Mesothelial cell of epicardium (in vitro differentiated cells): ENCODE measurements around the gene PACSIN3. TPM values are rescaled to one million over a fixed set of nuclear protein-coding genes. Genes with fewer than 3 reads are reported as not detected.

Source experiments
- DNase-seq, 2 experiments: peaks; one replicate each; pipeline ENCODE4 v3.0.0; 2021; ENCODE audit warnings: low spot score in 2 of 2; ENCODE audit not compliant: unreplicated experiment in 2 of 2
- H3K27ac Mint-ChIP-seq: 2 replicates; pipeline ENCODE4 v1.8.0; 2021; ENCODE audit warnings: mixed read lengths
- H3K27me3 Mint-ChIP-seq: 2 replicates; pipeline ENCODE4 v1.8.0; 2021; ENCODE audit warnings: low read depth, mixed read lengths
- H3K36me3 Mint-ChIP-seq: 2 replicates; pipeline ENCODE4 v1.8.0; 2021; ENCODE audit warnings: mixed read lengths
- H3K4me1 Mint-ChIP-seq: 2 replicates; pipeline ENCODE4 v1.8.0; 2021; ENCODE audit warnings: mixed read lengths
- H3K4me3 Mint-ChIP-seq: 2 replicates; pipeline ENCODE4 v1.8.0; 2021; ENCODE audit warnings: mild to moderate bottlenecking, moderate library complexity, mixed read lengths
- H3K9me3 Mint-ChIP-seq: 2 replicates; pipeline ENCODE4 v1.8.0; 2021; ENCODE audit warnings: mixed read lengths
- total RNA-seq: library from RNA; stranded (reverse); gene quantifications from 3 replicates; pipeline ENCODE4 v1.2.1, GENCODE V29; 2021
- TF ChIP-seq, protein P1 (sequence below): fragments of 200-600 bp; sonication (generic); IDR thresholded peaks from one replicate; pipeline ENCODE4 v1.5.0; 2021; ENCODE audit warnings: antibody characterized with exemption; ENCODE audit not compliant: unreplicated experiment

PACSIN3 gene
- total RNA-seq, 1 donor from 2014 or later: 64.1 TPM

DNA sequence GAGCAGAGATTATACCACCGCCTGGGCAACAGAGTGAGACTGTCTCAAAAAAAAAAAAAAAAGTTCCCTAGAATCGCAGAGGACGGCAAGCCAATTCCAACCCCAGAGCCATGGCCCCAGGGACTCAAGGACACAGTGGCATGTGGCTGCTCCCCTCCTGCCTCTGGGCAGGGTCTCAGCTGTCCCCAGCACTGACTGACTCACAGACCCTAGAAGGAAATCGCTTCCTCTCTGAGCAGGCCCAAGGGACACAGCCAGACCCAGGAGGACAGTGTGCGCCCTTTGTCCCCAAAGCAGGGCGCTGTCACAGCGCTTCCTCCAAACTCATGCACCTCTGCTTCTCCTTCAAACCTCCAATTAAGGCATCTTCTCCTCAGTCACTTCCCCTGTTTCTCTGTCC lies 2.3 kb downstream of the PACSIN3 start:
- H3K27ac Mint-ChIP-seq: no peak overlapping the region
- TF ChIP-seq, protein P1, sequence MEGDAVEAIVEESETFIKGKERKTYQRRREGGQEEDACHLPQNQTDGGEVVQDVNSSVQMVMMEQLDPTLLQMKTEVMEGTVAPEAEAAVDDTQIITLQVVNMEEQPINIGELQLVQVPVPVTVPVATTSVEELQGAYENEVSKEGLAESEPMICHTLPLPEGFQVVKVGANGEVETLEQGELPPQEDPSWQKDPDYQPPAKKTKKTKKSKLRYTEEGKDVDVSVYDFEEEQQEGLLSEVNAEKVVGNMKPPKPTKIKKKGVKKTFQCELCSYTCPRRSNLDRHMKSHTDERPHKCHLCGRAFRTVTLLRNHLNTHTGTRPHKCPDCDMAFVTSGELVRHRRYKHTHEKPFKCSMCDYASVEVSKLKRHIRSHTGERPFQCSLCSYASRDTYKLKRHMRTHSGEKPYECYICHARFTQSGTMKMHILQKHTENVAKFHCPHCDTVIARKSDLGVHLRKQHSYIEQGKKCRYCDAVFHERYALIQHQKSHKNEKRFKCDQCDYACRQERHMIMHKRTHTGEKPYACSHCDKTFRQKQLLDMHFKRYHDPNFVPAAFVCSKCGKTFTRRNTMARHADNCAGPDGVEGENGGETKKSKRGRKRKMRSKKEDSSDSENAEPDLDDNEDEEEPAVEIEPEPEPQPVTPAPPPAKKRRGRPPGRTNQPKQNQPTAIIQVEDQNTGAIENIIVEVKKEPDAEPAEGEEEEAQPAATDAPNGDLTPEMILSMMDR: no peak
- H3K36me3 Mint-ChIP-seq: peaks cover 4% of the 10 kb centered on the region
- no peaks in the 10 kb centered on the region for H3K27me3 Mint-ChIP-seq
- H3K9me3 Mint-ChIP-seq: no peaks in the 10 kb centered on the region
- H3K4me3 Mint-ChIP-seq: peak overlapping the region; percentile 76
- H3K4me1 Mint-ChIP-seq: peaks cover 26% of the 10 kb centered on the region
- no peak for DNase-seq

DNA sequence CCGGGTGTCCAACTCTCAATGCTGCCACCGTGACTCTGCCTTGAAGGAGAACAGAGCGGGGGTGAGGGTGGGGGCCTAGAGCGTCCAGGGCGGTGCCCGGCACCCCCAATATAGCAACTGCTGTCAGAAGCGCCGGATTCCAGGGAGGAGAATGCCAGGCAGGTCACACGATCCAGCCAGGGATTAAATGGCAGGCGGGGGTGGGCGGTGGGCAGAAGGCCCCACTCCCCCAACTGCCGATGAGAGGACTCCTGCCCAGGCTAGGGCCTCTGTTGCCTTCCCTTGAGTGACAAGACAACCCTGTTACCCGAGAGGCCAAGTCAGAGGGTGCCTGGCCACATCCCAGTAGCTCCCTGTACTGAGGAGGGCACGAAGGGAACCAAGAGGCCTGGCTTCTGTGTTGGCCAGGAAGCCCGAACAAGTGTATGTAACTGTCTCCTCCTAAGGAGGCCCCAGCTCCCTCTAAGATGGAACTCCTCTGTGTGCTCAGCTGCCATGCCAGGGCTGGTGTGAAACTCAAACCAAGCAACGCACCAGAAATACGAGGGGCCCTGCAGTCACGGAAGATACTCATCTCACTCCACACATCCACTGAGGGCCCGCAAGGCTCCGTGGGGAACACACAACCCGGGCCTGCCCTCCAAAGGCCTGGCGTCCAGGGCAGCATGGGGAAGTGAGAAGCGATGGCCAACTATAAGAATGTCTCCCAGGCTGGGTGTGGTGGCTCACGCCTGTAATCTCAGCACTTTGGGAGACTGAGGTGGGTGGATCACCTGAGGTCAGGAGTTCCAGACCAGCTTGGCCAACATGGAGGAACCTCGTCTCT lies 3.0 kb downstream of the PACSIN3 start:
- peak overlapping the region; percentile 17 for H3K4me3 Mint-ChIP-seq
- H3K4me1 Mint-ChIP-seq: peaks cover 23% of the 10 kb centered on the region
- no peak overlapping the region for H3K27ac Mint-ChIP-seq
- peaks cover 4% of the 10 kb centered on the region for H3K36me3 Mint-ChIP-seq
- H3K27me3 Mint-ChIP-seq: no peaks in the 10 kb centered on the region
- no peak for DNase-seq
- no peaks in the 10 kb centered on the region for H3K9me3 Mint-ChIP-seq
- TF ChIP-seq, protein P1: no peak

DNA sequence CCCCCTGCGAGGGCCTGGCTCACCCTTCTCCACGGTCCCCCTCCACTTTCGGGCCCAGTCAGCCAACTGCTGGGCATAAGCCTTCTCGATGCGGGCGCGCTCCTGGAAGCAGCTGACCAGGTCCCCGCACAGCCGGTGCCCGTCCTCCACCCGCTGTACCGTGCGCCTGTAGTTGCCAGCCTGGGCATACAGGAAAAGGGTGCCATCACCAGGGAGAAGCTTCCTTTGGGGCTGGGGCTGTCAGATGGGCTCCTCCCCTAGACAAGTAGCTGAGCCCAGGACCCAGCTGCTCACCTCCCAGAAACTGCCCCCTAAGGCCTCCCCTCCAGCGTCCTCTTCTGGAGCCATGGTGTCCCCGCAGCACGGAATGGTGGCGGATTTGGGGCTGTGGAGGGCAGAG lies 3.9 kb downstream of the PACSIN3 start:
- TF ChIP-seq, protein P1: no peak
- peaks cover 4% of the 10 kb centered on the region for H3K36me3 Mint-ChIP-seq
- H3K4me1 Mint-ChIP-seq: peaks cover 20% of the 10 kb centered on the region
- no peak for DNase-seq
- no peaks in the 10 kb centered on the region for H3K9me3 Mint-ChIP-seq
- H3K27me3 Mint-ChIP-seq: no peaks in the 10 kb centered on the region
- H3K4me3 Mint-ChIP-seq: no peak overlapping the region
- H3K27ac Mint-ChIP-seq: no peak overlapping the region

DNA sequence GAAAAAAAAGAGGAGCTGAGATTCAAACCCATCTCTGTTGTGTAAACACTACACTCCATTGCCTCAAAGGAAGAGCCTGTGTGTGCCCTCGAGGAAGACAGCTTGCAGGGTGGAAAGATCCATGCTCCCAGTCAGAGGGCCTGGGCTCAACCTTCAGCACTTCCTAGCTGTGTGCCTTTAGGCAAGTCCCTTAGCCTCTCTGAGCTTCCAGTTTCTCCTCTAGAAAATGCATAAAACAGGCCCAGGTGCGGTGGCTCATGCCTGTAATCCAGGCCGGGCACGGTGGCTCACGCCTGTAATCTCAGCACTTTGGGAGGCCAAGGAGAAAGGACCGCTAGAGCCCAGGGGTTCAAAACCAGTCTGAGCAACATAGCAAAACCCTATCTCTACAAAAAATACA lies 5.0 kb downstream of the PACSIN3 start:
- no peak for DNase-seq

DNA sequence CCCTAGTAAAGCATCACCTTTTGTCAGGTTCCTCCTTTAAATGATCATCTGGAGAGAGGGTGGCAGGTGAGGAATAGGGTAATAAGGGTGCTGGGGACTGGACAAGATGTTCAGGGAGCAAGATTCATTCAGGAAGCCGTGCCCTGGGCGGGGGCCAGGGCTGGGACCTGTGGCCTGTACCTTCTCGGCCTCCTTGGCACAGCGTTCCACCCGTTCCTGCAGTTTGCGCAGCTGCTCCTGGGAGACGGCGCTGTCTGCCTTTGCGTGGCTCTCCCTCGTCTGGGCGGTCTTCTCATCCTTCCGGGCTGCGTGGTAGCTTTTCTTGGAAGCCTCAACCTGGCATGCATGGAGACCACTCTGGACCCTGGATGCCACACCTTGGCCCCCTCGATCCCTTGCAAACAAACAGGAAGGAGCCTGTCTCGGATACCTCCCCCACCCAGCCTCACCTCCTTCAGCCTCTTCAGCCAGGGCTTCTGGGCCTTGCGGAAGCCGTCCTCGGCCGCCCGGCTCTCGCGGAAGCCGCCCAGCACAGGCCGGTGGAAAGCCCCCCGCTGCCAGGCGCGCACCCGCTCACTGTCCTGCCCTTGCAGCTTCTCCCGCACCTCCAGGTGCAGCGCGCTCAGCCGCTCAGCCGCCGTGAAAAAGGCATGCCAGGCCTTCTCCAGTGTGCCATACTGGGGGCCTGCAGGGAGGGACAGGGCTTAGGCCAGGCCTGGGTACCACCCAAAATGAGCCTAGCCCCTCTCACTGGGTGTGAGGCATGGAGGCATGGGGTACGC lies 6.0 kb downstream of the PACSIN3 start:
- Mint-ChIP-seq H3K36me3 (peaks cover 4% of the 10 kb centered on the region), H3K4me1 (peaks cover 27% of the 10 kb centered on the region), H3K4me3 (no peak overlapping the region), H3K27me3 (no peaks in the 10 kb centered on the region), H3K27ac (no peak overlapping the region), H3K9me3 (no peaks in the 10 kb centered on the region)
- DNase-seq: no peak
- TF ChIP-seq, protein P1: no peak

More for the DNA sequence above, 5.0 kb downstream of the PACSIN3 start:
- Mint-ChIP-seq H3K27ac (no peak overlapping the region), H3K36me3 (peaks cover 4% of the 10 kb centered on the region), H3K4me3 (no peak overlapping the region), H3K27me3 (no peaks in the 10 kb centered on the region), H3K4me1 (peaks cover 17% of the 10 kb centered on the region), H3K9me3 (no peaks in the 10 kb centered on the region)
- TF ChIP-seq, protein P1: no peak
